ENCODE data around the gene SHISAL2B.
"Not testable (repeated sequence)": the region's sequence is repeated elsewhere in the genome, so short reads cannot be mapped to it uniquely, and the experiment has no call there.

SHISAL2B gene

GRCh38 chr5:64690417-64691151 is at the start of gene SHISAL2B:
Gene SHISAL2B, plus strand, starts transcription at chr5:64690503. Its CDS starts 121 bp downstream, at chr5:64690624.
- DNase-seq = no peak

- DNase-seq = no peak
Measured at GRCh38 chr5:64644831-64645230, 45.5 kb upstream of the SHISAL2B start.

GRCh38 chr5:64646169-64646568 is 44.1 kb upstream of the SHISAL2B start:
- DNase-seq = no peak

- no peak for DNase-seq
Measured at GRCh38 chr5:64649512-64649911, 40.8 kb upstream of the SHISAL2B start.

GRCh38 chr5:64653766-64654560 is 36.3 kb upstream of the SHISAL2B start:
- no peak for DNase-seq

- no peak for DNase-seq
Measured at GRCh38 chr5:64654561-64654938, 35.8 kb upstream of the SHISAL2B start.

GRCh38 chr5:64655596-64655995 is 34.7 kb upstream of the SHISAL2B start:
- DNase-seq = no peak

GRCh38 chr5:64659289-64659688 is 31.0 kb upstream of the SHISAL2B start:
- DNase-seq = no peak

- DNase-seq = not testable (repeated sequence)
Measured at GRCh38 chr5:64663181-64663580, 27.1 kb upstream of the SHISAL2B start.

GRCh38 chr5:64665243-64665642 is 25.1 kb upstream of the SHISAL2B start:
- no peak for DNase-seq

- no peak for DNase-seq
Measured at GRCh38 chr5:64666078-64666477, 24.2 kb upstream of the SHISAL2B start.

- DNase-seq = no peak
Measured at GRCh38 chr5:64667068-64667467, 23.2 kb upstream of the SHISAL2B start.

GRCh38 chr5:64670277-64670676 is 20.0 kb upstream of the SHISAL2B start:
- DNase-seq = no peak

- DNase-seq = no peak
Measured at GRCh38 chr5:64671678-64672077, 18.6 kb upstream of the SHISAL2B start.

- no peak for DNase-seq
Measured at GRCh38 chr5:64678374-64678773, 11.9 kb upstream of the SHISAL2B start.

- no peak for DNase-seq
Measured at GRCh38 chr5:64680289-64680688, 10.0 kb upstream of the SHISAL2B start.

GRCh38 chr5:64682608-64683007 is 7.7 kb upstream of the SHISAL2B start:
- DNase-seq = no peak

GRCh38 chr5:64685866-64686265 is 4.4 kb upstream of the SHISAL2B start:
- no peak for DNase-seq

GRCh38 chr5:64688391-64688790 is 1.9 kb upstream of the SHISAL2B start:
- no peak for DNase-seq

- no peak for DNase-seq
Measured at GRCh38 chr5:64688965-64689364, 1.3 kb upstream of the SHISAL2B start.

GRCh38 chr5:64690104-64690416 is 243 bp upstream of the SHISAL2B start:
- no peak for DNase-seq

- DNase-seq = no peak
Measured at GRCh38 chr5:64691291-64691690, 988 bp downstream of the SHISAL2B start.

- DNase-seq = no peak
Measured at GRCh38 chr5:64693636-64694035, 3.3 kb downstream of the SHISAL2B start.

GRCh38 chr5:64696414-64696813 is 6.1 kb downstream of the SHISAL2B start:
- not testable (repeated sequence) for DNase-seq

GRCh38 chr5:64700765-64701164 is 10.5 kb downstream of the SHISAL2B start:
- no peak for DNase-seq
